ENCODE measurements around the gene TUNAR. TPM values are rescaled to one million over a fixed set of nuclear protein-coding genes. Genes with fewer than 3 reads are reported as not detected.

TUNAR gene
- total RNA-seq, 1 donor from 2014 or later = not detected

- no peak for TF ChIP-seq CTCF (IDR thresholded peaks at IDR 0.05)
- Histone ChIP-seq H3K9me3 (no peaks in the 10 kb centered on the region), H3K36me3 (no peaks in the 10 kb centered on the region), H3K4me1 (no peaks in the 10 kb centered on the region), H3K27me3 (no peaks in the 10 kb centered on the region), H3K4me3 (no peak overlapping the region), H3K27ac (no peak overlapping the region)
- no peak for DNase-seq (ENCODE audit: low spot score in 2 of 2)
- intact Hi-C loops (cut with DNase I) = no loop called here
Observed at GRCh38 chr14:95902273-95902826, 25.7 kb downstream of the TUNAR start.

- H3K4me3 ChIP-seq = no peak overlapping the region
- H3K27ac ChIP-seq = no peak overlapping the region
- intact Hi-C loops (cut with DNase I) = no loop called here
- no peaks in the 10 kb centered on the region for H3K9me3 ChIP-seq
- no peaks in the 10 kb centered on the region for H3K4me1 ChIP-seq
- no peaks in the 10 kb centered on the region for H3K36me3 ChIP-seq
- TF ChIP-seq CTCF (IDR thresholded peaks at IDR 0.05) = no peak
- DNase-seq (ENCODE audit: low spot score in 2 of 2) = no peak
- no peaks in the 10 kb centered on the region for H3K27me3 ChIP-seq
Observed at GRCh38 chr14:95903165-95903564, 26.5 kb downstream of the TUNAR start.

GRCh38 chr14:95903616-95904107 lies 27.0 kb downstream of the TUNAR start:
- no peak for TF ChIP-seq CTCF (IDR thresholded peaks at IDR 0.05)
- no peaks in the 10 kb centered on the region for H3K36me3 ChIP-seq
- no peak overlapping the region for H3K4me3 ChIP-seq
- H3K4me1 ChIP-seq = no peaks in the 10 kb centered on the region
- H3K27ac ChIP-seq = no peak overlapping the region
- DNase-seq (ENCODE audit: low spot score in 2 of 2) = no peak
- no peaks in the 10 kb centered on the region for H3K9me3 ChIP-seq
- no peaks in the 10 kb centered on the region for H3K27me3 ChIP-seq
- intact Hi-C loops (cut with DNase I) = no loop called here

- no peak for TF ChIP-seq CTCF (IDR thresholded peaks at IDR 0.05)
- intact Hi-C loops (cut with DNase I) = no loop called here
- H3K4me3 ChIP-seq = no peak overlapping the region
- no peak overlapping the region for H3K27ac ChIP-seq
- DNase-seq (ENCODE audit: low spot score in 2 of 2) = no peak
- no peaks in the 10 kb centered on the region for H3K27me3 ChIP-seq
- no peaks in the 10 kb centered on the region for H3K36me3 ChIP-seq
- no peaks in the 10 kb centered on the region for H3K4me1 ChIP-seq
- no peaks in the 10 kb centered on the region for H3K9me3 ChIP-seq
Observed at GRCh38 chr14:95906591-95906990, 30.0 kb downstream of the TUNAR start.

GRCh38 chr14:95910628-95911027 lies 34.0 kb downstream of the TUNAR start:
- intact Hi-C loops (cut with DNase I) = no loop called here
- H3K4me3 ChIP-seq = no peak overlapping the region
- no peaks in the 10 kb centered on the region for H3K27me3 ChIP-seq
- no peaks in the 10 kb centered on the region for H3K36me3 ChIP-seq
- H3K9me3 ChIP-seq = no peaks in the 10 kb centered on the region
- no peaks in the 10 kb centered on the region for H3K4me1 ChIP-seq
- TF ChIP-seq CTCF (IDR thresholded peaks at IDR 0.05) = no peak
- no peak overlapping the region for H3K27ac ChIP-seq
- no peak for DNase-seq (ENCODE audit: low spot score in 2 of 2)

GRCh38 chr14:95911456-95911855 lies 34.8 kb downstream of the TUNAR start:
- Histone ChIP-seq H3K4me1 (no peaks in the 10 kb centered on the region), H3K4me3 (no peak overlapping the region), H3K27me3 (no peaks in the 10 kb centered on the region), H3K27ac (no peak overlapping the region), H3K36me3 (no peaks in the 10 kb centered on the region), H3K9me3 (no peaks in the 10 kb centered on the region)
- TF ChIP-seq CTCF (IDR thresholded peaks at IDR 0.05) = no peak
- intact Hi-C loops (cut with DNase I) = no loop called here
- DNase-seq (ENCODE audit: low spot score in 2 of 2) = no peak
